ENCODE data around the gene PRSS3.
"Not testable (repeated sequence)": the region's sequence is repeated elsewhere in the genome, so short reads cannot be mapped to it uniquely, and the experiment has no call there.

The PRSS3 gene

DNA sequence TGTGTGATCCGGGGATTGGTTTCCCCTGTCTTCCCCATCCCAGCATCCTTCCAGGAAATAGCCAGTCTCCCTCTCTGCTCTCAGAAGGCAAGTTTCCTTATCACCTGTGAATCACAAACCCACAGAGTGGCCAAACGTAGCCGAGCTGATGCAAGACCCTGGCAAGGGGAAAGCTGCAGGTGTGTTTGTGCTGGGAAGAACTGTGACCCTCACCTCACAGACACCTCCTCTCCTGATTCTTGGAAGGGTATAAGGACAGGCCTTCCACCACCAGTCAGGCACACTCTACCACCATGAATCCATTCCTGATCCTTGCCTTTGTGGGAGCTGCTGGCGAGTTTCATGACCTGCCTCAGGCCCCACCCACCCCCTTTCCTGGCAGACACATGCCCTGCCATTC lies at the start of gene PRSS3:
Gene PRSS3, plus strand, starts transcription at position 281 of the 400 bp plus-strand sequence. Its CDS starts 13 bp downstream, at position 294.
- no peak for DNase-seq (ENCODE audit: low read depth in 2 of 3, low spot score in 1 of 3)

DNA sequence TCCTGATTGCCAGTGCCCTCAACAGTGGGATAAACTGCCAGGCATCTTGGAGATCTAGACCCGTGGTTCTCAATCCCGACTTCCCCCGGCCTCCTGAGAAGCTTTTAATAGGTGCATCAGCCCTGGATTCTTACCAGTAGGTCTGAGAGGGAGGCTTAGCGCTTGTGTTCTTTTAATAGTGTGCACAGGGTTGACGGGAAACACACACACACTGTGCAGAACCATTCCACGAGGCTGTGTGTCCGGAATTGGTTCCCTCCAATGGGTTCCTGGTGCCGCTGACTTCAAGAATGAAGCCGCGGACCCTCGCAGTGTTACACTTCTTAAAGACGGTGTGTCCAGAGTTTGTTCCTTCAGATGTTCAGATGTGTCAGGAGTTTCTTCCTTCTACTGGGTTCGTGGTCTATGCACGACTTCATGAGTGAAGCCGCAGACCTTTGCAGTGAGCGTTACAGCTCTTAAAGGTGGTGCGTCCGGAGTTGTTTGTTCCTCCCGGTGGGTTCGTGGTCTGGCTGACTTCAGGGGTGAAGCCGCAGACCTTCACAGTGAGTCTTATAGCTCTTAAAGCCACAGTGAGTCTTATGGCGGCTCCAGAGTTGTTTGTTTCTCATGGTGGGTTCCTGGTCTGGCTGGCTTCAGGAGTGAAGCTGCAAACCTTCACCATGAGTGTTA lies 46.6 kb upstream of the PRSS3 start:
- no peak for DNase-seq (ENCODE audit: low read depth in 2 of 3, low spot score in 1 of 3)

GRCh38 chr9:33749305-33749654 lies 46.1 kb upstream of the PRSS3 start:
- peak in 2 of 3 donors; percentile 22 to 37 for DNase-seq (ENCODE audit: low read depth in 2 of 3, low spot score in 1 of 3)

- no peak for DNase-seq (ENCODE audit: low read depth in 2 of 3, low spot score in 1 of 3)
Measured at GRCh38 chr9:33750307-33750838, 45.0 kb upstream of the PRSS3 start.

- no peak for DNase-seq (ENCODE audit: low read depth in 2 of 3, low spot score in 1 of 3)
Measured at GRCh38 chr9:33750839-33751339, 44.5 kb upstream of the PRSS3 start.

DNA sequence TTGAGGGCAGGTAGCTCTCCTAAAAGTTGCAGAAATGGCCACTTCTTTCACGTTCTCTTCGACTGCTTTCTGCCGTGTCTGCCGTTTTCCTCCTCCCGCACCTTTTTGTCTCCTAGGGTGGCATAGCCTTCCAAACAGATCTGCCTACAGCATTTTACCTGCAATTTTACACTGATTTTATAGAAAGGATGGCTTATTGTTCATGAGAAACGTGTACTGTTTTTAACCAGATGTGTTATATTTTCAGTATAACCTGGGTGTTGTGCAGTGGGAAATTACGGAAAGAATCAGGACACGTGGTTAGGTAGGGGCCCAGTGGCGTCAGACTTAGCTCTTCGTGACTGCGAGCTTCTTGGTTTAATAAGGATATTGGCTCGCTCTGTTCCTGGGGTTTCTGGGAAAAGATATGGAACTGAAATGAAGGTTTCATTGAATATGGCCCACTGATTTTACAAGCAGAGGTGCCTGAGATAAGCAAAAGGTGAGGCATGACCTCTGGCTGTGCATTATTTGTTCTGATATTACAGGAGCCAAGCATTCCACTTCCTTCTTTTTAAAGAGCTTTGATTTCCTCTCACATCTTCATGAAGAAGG lies 43.7 kb upstream of the PRSS3 start:
- no peak for DNase-seq (ENCODE audit: low read depth in 2 of 3, low spot score in 1 of 3)

DNA sequence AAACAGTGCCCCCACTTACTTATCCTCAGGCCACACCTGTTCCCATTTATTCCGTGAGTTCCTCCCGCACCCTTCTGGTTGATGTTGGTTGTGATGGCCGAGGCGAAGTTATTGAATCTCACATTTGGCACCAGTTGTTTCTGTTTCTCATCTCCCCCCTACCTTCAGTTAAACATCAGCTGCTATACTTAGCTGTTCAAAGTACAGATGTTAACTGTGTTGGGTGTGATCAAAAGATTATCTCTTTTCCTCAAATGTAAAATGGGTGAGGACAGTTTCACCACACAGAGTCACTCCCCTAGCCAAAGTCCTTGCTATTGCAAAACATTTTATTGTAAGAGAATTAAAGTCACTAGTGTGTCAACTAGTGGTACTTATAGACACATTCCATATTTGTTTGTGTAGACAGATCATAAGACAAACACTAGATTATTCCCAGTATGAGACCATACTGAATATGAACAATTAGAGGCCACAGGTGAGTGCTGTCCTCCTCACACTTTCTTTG lies 43.2 kb upstream of the PRSS3 start:
- no peak for DNase-seq (ENCODE audit: low read depth in 2 of 3, low spot score in 1 of 3)

DNA sequence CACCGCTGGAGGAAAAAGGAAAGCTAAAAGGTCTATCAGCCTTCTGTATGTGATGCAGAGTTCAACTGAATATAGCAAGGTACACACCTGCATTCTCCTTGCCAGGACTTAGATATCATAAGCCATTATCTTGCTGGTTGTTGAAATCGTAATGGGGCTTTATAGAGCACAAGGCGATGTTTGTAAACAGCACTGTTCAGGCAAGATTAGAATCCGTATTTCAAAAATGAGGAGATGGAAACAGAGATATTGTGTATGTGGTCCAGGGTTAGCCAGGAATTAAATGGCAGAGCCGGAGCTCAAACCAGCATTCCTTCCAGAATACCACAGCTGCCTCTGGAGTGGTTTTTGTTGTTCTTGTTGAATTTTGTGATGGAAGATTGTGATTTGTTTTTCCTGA lies 42.6 kb upstream of the PRSS3 start:
- not testable (repeated sequence) for DNase-seq (ENCODE audit: low read depth in 2 of 3, low spot score in 1 of 3)

GRCh38 chr9:33759648-33760047 lies 35.7 kb upstream of the PRSS3 start:
- DNase-seq (ENCODE audit: low read depth in 2 of 3, low spot score in 1 of 3): not testable (repeated sequence)

DNA sequence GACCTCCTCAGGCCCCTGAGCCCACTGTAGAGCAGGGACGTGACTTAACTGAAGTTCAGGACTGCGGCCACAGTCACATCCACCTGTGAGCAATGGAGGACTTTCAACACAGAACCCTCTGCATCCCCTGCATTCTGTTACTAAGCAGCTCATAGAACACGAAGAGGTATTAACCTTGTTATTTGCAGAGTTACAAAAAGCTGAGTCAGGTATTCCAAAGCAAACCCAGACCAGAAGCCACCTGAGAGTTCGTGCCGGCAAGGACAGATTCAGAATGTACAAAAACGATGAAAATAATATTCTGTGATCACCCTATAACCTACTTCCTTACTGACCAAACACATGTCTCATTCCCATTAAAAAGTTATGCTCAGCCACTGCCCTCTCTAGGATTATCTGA lies 33.0 kb upstream of the PRSS3 start:
- DNase-seq (ENCODE audit: low read depth in 2 of 3, low spot score in 1 of 3): no peak

GRCh38 chr9:33763709-33764108 lies 31.7 kb upstream of the PRSS3 start:
- not testable (repeated sequence) for DNase-seq (ENCODE audit: low read depth in 2 of 3, low spot score in 1 of 3)

DNA sequence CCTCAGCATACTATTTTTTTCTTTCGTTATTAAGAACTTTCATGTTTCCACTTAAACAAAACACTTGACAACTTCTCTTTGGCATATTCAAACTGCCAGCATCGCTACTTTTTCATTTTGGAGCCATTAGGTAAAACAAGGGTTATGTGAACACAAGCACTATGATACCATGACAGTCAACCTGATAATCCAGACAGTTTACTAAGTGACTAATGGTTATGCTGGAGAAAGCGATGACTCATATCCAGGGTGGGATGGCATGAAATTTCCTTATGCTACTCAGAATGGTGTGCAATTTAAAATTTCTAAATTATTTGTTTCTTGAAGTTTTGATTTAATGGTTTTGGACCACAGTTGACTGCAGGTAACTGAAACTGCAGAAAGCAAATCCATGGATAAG lies 29.9 kb upstream of the PRSS3 start:
- no peak for DNase-seq (ENCODE audit: low read depth in 2 of 3, low spot score in 1 of 3)

- DNase-seq (ENCODE audit: low read depth in 2 of 3, low spot score in 1 of 3): not testable (repeated sequence)
Measured at GRCh38 chr9:33770156-33770880, 25.0 kb upstream of the PRSS3 start.

DNA sequence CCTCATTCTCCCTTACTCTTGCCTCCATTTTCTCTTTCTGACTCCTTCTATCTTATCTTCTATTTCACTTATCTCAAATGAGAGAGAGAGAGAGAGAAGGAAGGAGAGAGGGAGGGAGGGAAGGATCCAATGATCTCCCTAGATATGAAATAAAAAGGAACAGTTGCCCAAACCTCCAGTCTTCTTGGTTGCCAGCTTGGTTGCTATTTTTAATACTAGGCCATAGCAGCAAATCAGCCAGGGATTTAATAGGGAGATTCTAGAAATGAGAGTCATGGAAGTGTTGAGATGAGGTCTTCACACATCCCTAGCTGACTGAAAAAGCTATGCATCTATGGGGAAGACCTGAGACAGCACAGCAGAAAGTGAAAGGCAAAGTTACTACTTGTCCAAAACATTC lies 22.2 kb upstream of the PRSS3 start:
- DNase-seq (ENCODE audit: low read depth in 2 of 3, low spot score in 1 of 3): not testable (repeated sequence)

GRCh38 chr9:33774074-33774659 lies 21.2 kb upstream of the PRSS3 start:
- DNase-seq (ENCODE audit: low read depth in 2 of 3, low spot score in 1 of 3): not testable (repeated sequence)

DNA sequence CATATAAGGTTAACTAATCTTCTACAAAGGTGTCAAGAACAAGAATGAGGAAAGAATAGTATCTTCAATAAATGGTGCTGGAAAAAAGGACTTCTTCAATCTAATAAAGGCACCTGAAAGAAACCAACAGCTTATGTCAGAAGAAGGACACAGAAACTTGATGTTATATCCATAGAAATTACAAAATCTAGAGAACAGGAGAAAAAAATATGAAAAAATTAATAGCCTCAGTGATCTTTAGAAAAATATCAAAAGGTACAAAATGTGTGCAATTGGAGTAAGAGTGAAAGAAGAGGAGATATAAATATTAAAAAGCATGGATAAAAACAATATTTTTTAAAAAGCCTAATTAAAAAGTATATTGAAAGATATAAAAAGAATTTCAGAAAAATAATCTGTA lies 18.8 kb upstream of the PRSS3 start:
- DNase-seq (ENCODE audit: low read depth in 2 of 3, low spot score in 1 of 3): no peak

GRCh38 chr9:33778700-33779351 lies 16.5 kb upstream of the PRSS3 start:
- DNase-seq (ENCODE audit: low read depth in 2 of 3, low spot score in 1 of 3): peak; percentile 13 to 54 (median 31)

DNA sequence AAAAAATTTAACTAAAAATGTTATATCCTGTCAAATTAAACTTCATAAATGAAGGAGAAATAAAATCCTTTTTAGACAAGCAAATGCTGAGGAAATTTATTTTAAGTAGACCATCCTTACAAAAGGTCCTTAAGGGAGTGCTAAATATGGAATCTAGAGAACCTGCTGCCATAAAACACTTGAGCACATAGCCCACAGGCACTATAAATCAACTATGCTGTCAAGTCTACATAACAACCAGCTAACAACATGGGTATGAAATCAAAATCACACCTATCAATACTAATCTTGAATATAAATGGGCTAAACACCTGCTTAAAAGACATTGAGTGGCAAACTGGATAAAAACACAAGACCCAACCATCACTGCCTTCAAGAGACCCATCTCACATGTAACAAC lies 15.1 kb upstream of the PRSS3 start:
- DNase-seq (ENCODE audit: low read depth in 2 of 3, low spot score in 1 of 3): no peak

DNA sequence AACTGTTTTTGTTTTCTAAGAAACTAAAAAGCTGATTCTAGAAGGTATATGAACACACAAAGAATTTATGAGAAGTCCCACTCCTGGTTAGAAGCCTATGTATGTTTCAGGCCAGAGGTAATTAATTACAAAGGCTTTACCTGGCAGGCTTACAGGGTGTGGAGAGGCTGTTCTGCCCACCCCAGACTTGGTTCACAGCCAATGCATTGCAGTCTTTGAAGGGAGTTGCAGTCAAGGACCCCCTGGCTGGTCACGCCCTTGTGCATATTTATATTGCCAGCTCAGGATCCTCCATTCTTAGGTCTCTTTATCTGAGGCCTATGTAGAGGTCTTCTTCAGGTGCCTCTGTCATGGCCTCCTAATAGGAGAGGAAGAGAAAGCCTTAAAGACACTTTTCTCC lies 13.6 kb upstream of the PRSS3 start:
- no peak for DNase-seq (ENCODE audit: low read depth in 2 of 3, low spot score in 1 of 3)

DNA sequence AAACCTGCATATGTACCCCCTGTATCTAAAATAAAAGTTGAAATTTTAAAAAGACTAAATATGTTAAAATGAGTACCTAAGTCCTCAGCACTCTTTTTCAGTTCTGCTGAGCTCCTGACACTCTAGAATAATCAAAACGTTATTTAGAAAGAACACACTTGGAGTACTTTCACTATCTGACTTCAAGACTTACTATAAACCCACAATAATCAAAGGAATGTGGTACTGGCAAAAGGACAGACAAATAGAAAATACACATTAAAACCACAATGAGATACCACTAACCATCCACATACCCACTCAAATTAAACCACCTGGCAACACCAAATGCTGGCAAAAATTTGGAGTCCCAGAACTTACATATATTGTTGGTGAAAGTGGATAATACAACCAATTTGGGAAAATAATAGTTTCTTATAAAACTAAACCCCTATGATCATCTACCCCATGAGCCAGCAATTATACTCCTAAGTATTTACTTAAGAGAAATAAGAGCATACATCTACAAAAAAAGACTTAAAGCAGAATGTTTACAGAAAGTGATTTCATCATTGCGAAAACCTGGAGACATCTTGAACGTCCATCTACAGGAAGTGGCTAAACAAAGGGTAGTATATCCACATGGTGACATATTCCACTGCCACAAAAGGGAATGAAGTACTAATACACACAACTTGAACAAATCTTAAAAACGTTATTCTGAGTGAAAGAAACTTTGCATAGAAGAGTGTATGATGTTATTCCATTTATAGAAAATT lies 12.8 kb upstream of the PRSS3 start:
- DNase-seq (ENCODE audit: low read depth in 2 of 3, low spot score in 1 of 3): no peak
